ENCODE measurements around the gene REEP6.

REEP6 gene

DNA sequence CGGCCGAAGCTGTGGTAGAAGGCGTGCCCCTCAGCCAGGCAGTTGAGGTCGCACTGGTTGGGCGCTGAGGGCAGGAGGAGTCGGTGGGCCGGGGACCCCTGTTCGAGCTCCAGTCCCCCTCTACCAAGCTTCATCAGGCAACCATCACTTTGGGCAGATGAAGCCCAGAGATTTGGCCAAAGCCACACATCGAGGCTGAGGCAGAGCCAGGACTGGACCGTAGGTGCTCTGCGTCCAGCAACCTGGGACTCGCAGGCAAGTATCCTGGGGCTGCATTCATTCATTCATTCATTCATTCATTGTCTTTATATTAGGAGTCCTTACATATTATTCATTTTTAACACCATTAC lies 17.5 kb downstream of the REEP6 start:
- H3K4me3 ChIP-seq (ENCODE audit: low read depth, low read length), result no peak overlapping the region
- TF ChIP-seq, protein P1, sequence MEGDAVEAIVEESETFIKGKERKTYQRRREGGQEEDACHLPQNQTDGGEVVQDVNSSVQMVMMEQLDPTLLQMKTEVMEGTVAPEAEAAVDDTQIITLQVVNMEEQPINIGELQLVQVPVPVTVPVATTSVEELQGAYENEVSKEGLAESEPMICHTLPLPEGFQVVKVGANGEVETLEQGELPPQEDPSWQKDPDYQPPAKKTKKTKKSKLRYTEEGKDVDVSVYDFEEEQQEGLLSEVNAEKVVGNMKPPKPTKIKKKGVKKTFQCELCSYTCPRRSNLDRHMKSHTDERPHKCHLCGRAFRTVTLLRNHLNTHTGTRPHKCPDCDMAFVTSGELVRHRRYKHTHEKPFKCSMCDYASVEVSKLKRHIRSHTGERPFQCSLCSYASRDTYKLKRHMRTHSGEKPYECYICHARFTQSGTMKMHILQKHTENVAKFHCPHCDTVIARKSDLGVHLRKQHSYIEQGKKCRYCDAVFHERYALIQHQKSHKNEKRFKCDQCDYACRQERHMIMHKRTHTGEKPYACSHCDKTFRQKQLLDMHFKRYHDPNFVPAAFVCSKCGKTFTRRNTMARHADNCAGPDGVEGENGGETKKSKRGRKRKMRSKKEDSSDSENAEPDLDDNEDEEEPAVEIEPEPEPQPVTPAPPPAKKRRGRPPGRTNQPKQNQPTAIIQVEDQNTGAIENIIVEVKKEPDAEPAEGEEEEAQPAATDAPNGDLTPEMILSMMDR (IDR thresholded peaks at IDR 0.05; ENCODE audit: borderline replicate concordance, insufficient read depth, low read depth, low read length), result no peak

DNA sequence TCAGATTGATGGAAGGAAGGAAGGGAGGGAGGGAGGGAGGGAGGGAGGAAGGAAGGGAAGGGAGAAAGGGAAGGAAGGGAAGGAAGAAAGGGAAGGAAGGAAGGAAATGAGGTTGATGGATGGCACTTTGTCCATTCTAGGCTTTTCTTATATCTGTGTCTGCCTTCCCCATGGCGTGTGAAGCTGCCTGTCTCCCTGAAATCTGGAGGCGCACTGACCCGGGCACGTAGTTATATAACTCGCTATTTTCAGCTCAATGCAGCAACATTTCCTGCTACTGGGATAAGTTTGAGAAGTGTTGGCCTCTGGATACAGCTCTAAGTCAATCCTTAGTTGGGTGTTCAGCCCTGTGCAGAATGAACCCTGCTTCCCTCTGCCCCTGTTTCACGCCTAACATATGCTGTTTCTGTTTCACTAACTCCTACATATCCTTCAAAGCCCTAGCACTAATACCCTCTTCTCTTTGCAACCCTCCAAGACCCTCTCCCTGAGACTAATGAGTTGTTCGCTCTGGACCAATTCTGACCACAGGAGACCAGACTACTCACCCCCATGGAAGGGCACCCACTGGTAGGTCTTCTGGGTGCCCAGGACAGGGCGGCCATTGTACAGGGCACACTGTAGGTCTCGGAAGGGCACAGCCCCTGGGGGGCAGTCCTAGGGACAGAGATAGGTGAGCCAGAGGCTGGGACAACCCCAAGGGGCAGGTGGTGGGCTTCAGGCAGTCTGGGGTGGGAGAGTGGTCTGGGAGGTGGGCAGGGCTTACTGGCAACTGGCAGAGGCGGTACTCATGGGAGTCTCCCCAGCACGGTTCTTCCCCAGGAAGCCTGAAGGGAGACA lies 18.8 kb downstream of the REEP6 start:
- TF ChIP-seq, protein P1 (IDR thresholded peaks at IDR 0.05; ENCODE audit: borderline replicate concordance, insufficient read depth, low read depth, low read length), result no peak
- H3K4me3 ChIP-seq (ENCODE audit: low read depth, low read length), result no peak overlapping the region

DNA sequence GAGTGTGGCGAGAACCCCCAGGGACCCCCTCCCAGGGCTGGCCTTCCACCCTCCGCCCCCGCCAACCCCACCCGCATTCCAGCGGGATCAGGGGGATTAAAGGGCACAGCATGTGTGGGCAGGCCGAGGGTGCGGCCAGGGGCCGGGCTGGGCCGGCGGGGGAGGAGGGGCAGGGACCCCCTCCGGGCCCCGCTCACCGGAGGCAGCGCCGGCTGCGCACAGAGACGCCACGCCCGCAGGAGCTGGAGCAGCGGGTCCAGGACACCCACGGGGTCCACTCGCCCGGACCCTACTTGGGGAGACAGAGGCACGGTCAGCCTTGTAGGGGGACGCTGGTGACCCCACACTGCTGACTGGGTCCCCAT lies 19.4 kb downstream of the REEP6 start:
- H3K4me3 ChIP-seq (ENCODE audit: low read depth, low read length), result no peak overlapping the region
- TF ChIP-seq, protein P1 (IDR thresholded peaks at IDR 0.05; ENCODE audit: borderline replicate concordance, insufficient read depth, low read depth, low read length), result no peak

DNA sequence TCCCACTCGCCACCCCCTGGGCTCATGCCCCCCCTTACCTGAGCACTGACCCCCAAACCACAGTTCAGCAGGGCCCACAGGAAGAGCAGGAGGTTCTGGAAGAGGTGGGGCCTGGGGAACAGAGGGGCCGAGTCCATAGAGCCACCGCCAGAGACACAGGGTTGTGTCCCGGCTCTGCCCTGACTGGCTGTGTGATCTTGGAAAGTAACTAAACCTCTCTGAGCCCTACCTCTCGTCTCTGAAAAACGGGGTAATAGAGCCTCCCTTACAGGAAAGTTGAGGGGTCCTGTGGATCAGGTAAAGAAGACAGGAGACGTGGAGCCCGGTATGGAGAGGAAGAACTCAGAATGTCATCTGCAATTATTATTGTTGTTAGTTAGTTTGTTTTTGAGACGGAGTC lies 19.8 kb downstream of the REEP6 start:
- no peak overlapping the region for H3K4me3 ChIP-seq (ENCODE audit: low read depth, low read length)
- TF ChIP-seq, protein P1 (IDR thresholded peaks at IDR 0.05; ENCODE audit: borderline replicate concordance, insufficient read depth, low read depth, low read length), result no peak

DNA sequence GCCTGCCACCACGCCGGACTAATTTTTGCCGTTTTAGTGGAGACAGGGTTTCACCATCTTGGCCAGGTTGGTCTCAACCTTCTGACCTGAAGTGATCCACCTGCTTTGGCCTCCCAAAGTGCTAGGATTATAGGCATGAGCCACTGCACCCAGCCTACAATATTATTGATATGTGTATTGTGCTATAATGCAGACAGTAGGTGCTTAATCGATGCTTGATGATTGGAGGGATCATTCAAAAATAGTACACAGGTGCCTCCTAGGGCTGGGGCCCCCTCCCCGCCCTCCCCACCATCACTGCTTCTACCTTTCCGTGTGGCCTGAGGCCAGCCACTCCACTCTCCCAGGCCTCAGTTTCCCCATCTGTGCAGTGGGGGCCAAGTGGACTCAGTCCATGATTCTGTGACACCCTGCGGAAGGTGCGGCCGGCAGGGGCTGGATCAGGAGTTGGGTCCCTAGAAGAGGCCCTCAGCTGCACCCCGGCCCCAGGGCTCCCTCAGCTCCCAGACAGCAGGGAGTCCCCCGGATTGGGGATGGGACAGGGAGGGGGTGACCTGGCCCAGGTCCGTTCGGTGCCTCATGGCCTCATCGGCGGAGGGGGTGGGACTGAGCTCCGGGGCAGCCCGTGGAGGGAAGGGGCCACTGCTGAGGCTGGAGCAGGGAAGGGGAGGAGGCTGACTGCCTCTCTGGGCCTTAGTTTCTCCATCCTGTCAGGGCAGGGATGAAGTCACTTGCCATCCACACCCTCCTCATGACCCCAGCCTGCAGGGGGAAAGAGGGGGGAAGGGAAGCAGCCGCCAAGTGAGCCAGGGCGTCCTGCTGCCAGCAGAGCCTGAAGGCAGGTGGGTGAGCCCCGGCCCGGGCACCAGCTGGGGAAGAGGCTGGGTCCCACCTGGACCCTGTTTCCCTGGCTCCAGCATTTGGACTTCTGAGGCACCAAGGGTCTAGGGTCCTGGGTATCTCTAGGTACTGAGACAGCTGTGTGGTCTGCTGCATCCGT lies 20.6 kb downstream of the REEP6 start:
- TF ChIP-seq, protein P1 (IDR thresholded peaks at IDR 0.05; ENCODE audit: borderline replicate concordance, insufficient read depth, low read depth, low read length), result no peak
- no peak overlapping the region for H3K4me3 ChIP-seq (ENCODE audit: low read depth, low read length)

DNA sequence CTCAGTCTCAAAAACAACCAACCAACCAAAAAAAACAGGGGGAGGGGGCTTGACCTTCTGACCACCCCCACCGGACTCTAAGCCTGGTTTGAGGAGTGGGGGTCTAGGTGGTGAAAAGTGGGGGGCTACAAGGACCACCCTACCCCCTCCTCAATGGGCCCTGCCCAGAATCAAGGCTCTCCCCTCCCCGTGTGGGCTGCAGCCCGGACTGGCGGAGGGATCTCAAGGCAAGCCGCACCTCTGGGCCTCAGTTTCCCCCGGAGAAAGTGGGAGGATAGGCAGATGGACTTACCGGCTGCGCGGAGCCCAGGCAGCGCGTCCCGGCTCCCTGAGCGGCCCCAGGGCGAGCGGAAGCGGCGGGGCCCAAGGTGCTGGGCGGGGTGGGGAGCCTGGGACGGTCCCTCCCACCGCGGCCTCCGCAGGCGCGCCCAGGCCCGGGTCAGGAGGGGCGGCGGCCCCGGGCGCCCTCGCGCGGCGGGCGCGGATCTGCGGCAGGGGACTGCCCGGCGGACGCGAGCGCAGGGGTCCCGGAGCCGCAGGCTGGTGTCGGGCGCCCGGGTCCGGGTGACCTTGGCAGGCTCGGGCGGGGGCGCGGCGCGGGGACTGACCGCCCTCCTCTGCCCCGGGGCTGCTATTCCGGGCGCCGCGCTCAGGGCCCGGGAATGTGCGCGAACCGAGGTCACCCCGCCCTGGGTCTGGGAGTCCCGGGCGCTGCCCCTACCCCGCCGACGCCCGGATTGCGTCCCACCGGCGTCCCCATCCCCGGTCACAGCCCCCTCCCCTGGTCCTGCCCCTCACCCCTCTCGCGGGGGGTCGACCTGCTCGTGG lies 21.9 kb downstream of the REEP6 start, which contains the start of gene ADAMTSL5:
Gene ADAMTSL5 (minus strand): TSS at position 349 of the 828 bp plus-strand sequence. CDS start 2,076 bp downstream, outside the sequence.
- no peak within 1 kb of the TSS for H3K4me3 ChIP-seq (ENCODE audit: low read depth, low read length)
- TF ChIP-seq, protein P1 (IDR thresholded peaks at IDR 0.05; ENCODE audit: borderline replicate concordance, insufficient read depth, low read depth, low read length), result peak; percentile 25; the same call in 1 of the 2 replicates
